HG03432 (cell line): Measurements from ENCODE around the gene FAM193A.

Experiments
- ATAC-seq: cut with Tn5 transposase; IDR thresholded peaks from one replicate; pipeline ENCODE4 v1.9.1; 2021; ENCODE audit warnings: mild to moderate bottlenecking, moderate library complexity; ENCODE audit not compliant: unreplicated experiment

FAM193A gene

GRCh38 chr4:2688697-2689096, 152.2 kb downstream of the FAM193A start:
- no peak for ATAC-seq

- no peak for ATAC-seq
These were observed 152.7 kb downstream of the FAM193A start for GRCh38 chr4:2689114-2689513.

- peak; percentile 74 for ATAC-seq
These were observed 153.6 kb downstream of the FAM193A start for GRCh38 chr4:2689825-2690700.

GRCh38 chr4:2691313-2691712, 154.9 kb downstream of the FAM193A start:
- no peak for ATAC-seq

- no peak for ATAC-seq
These were observed 155.5 kb downstream of the FAM193A start for GRCh38 chr4:2691952-2692435.

GRCh38 chr4:2694691-2695090, 158.2 kb downstream of the FAM193A start:
- ATAC-seq: no peak

GRCh38 chr4:2695346-2696060, 159.1 kb downstream of the FAM193A start:
- no peak for ATAC-seq

- ATAC-seq: peak; percentile 92
These were observed 160.0 kb downstream of the FAM193A start for GRCh38 chr4:2696423-2696822.

GRCh38 chr4:2697995-2698414, 161.6 kb downstream of the FAM193A start:
- ATAC-seq: no peak

- ATAC-seq: no peak
These were observed 162.1 kb downstream of the FAM193A start for GRCh38 chr4:2698504-2698903.

GRCh38 chr4:2698951-2699505, 162.6 kb downstream of the FAM193A start:
- no peak for ATAC-seq

- ATAC-seq: no peak
These were observed 163.1 kb downstream of the FAM193A start for GRCh38 chr4:2699534-2699933.

GRCh38 chr4:2700031-2700430, 163.6 kb downstream of the FAM193A start:
- no peak for ATAC-seq

GRCh38 chr4:2702361-2702760, 165.9 kb downstream of the FAM193A start:
- ATAC-seq: no peak

- ATAC-seq: no peak
These were observed 166.3 kb downstream of the FAM193A start for GRCh38 chr4:2702770-2703169.

- ATAC-seq: no peak
These were observed 175.9 kb downstream of the FAM193A start for GRCh38 chr4:2712261-2712842.

GRCh38 chr4:2713337-2713736, 176.9 kb downstream of the FAM193A start:
- ATAC-seq: no peak

- no peak for ATAC-seq
These were observed 177.8 kb downstream of the FAM193A start for GRCh38 chr4:2714061-2714770.

GRCh38 chr4:2714918-2715317, 178.5 kb downstream of the FAM193A start:
- ATAC-seq: no peak

GRCh38 chr4:2715426-2715825, 179.0 kb downstream of the FAM193A start:
- ATAC-seq: no peak

- no peak for ATAC-seq
These were observed 179.8 kb downstream of the FAM193A start for GRCh38 chr4:2716236-2716635.
